SU-DHL-6 (cell line): ENCODE measurements around the gene TBX2.

Experiments
- H2AFZ ChIP-seq: fragments of 200-600 bp; sonication (generic); 2 replicates; pipeline ENCODE4 v1.6.1; 2014; ENCODE audit warnings: low read depth, mild to moderate bottlenecking, moderate library complexity, mixed read lengths, antibody characterized with exemption, low read length; ENCODE audit not compliant: severe bottlenecking
- H3F3A ChIP-seq: fragments of 200-600 bp; shearing (Covaris generic); 2 replicates; pipeline ENCODE4 v1.6.0; 2016; ENCODE audit warnings: antibody characterized with exemption, mild to moderate bottlenecking; ENCODE audit not compliant: insufficient read depth
- H3K27ac ChIP-seq: fragments of 200-600 bp; sonication (generic); 2 replicates; pipeline ENCODE4 v1.5.1; 2016; ENCODE audit warnings: low read depth, mild to moderate bottlenecking, low read length, moderate library complexity, mixed read lengths
- H3K27me3 ChIP-seq: fragments of 200-600 bp; sonication (generic), shearing (Covaris generic); 2 replicates; pipeline ENCODE4 v1.6.0; 2014; ENCODE audit warnings: mild to moderate bottlenecking, low read length
- H3K36me3 ChIP-seq: fragments of 200-600 bp; sonication (generic); 2 replicates; pipeline ENCODE4 v1.6.1; 2014; ENCODE audit warnings: mild to moderate bottlenecking, low read length, mixed read lengths
- H3K4me2 ChIP-seq: fragments of 300-600, 200-600 bp; shearing (Covaris generic), sonication (generic); 2 replicates; pipeline ENCODE4 v1.6.0; 2014; ENCODE audit warnings: low read length, low read depth, mild to moderate bottlenecking; ENCODE audit not compliant: poor library complexity, severe bottlenecking
- H3K4me3 ChIP-seq: fragments of 200-600 bp; sonication (generic); 2 replicates; pipeline ENCODE4 v1.5.1; 2014; ENCODE audit warnings: antibody characterized with exemption, low read length, mild to moderate bottlenecking, mixed read lengths; ENCODE audit not compliant: insufficient read depth, poor library complexity, severe bottlenecking
- H3K79me2 ChIP-seq: fragments of 200-600 bp; sonication (generic); 2 replicates; pipeline ENCODE4 v1.6.1; 2014; ENCODE audit warnings: mild to moderate bottlenecking, low read length, moderate library complexity; ENCODE audit not compliant: insufficient read depth
- H3K9ac ChIP-seq: fragments of 200-600 bp; sonication (generic); 2 replicates; pipeline ENCODE4 v1.7.0; 2014; ENCODE audit warnings: mild to moderate bottlenecking, low read length
- H3K9me2 ChIP-seq: fragments of 200-600 bp; sonication (generic); replicated peaks from 2 replicates; pipeline ENCODE4 v1.6.1; 2014; ENCODE audit warnings: low read length; ENCODE audit not compliant: insufficient read depth
- H3K9me3 ChIP-seq: fragments of 200-600 bp; sonication (generic); 2 replicates; pipeline ENCODE4 v1.6.1; 2014; ENCODE audit warnings: low read length, mixed read lengths; ENCODE audit not compliant: insufficient read depth
- H4K20me1 ChIP-seq: fragments of 200-600 bp; sonication (generic); 2 replicates; pipeline ENCODE4 v1.6.1; 2014; ENCODE audit warnings: low read depth, mild to moderate bottlenecking, antibody characterized with exemption, low read length, moderate library complexity, mixed read lengths
- CTCF ChIP-seq: fragments of 200-600 bp; sonication (generic); IDR thresholded peaks from one replicate; pipeline ENCODE4 v1.5.1; 2017; ENCODE audit warnings: antibody characterized with exemption, mild to moderate bottlenecking, low read length, moderate library complexity; ENCODE audit not compliant: insufficient read depth, poor library complexity, severe bottlenecking
- EZH2phosphoT487 ChIP-seq: fragments of 200-600 bp; sonication (generic), shearing (Covaris generic); conservative IDR thresholded peaks from 2 replicates; pipeline ENCODE4 v1.6.1; 2018; ENCODE audit warnings: mild to moderate bottlenecking, antibody characterized with exemption, low read length, moderate library complexity, mixed read lengths

The TBX2 gene

DNA sequence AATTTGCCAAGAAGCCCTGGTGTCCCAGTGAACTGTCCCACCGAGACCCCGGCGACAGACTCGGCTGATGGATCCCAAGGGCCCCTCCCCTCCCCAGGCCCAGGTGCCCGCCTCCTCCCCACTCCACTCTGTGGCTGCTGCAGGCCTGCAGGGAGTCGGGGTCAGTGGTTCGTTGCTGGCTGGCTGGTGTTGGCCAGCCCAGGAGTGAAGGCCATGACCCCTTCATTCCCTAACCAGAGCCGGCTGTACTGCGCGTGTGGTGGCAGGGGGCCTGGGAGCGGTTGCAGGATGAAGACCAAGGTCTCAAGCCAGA is 9.2 kb upstream of the TBX2 start:
- Histone ChIP-seq H3K27me3 (no peaks in the 10 kb centered on the region), H3K9me2 (no peaks in the 10 kb centered on the region), H3F3A (no peaks in the 10 kb centered on the region), H3K79me2 (no peaks in the 10 kb centered on the region), H3K36me3 (no peaks in the 10 kb centered on the region), H3K9ac (no peak overlapping the region), H3K9me3 (no peaks in the 10 kb centered on the region), H3K27ac (no peak overlapping the region), H3K4me2 (no peak overlapping the region), H2AFZ (no peak overlapping the region), H4K20me1 (no peaks in the 10 kb centered on the region), H3K4me3 (no peak overlapping the region)
- TF ChIP-seq CTCF, result no peak
- no peak for TF ChIP-seq EZH2phosphoT487

GRCh38 chr17:61391595-61392291 is 7.9 kb upstream of the TBX2 start:
- no peaks in the 10 kb centered on the region for H3K27me3 ChIP-seq
- H3K79me2 ChIP-seq, result no peaks in the 10 kb centered on the region
- no peak overlapping the region for H3K4me2 ChIP-seq
- no peaks in the 10 kb centered on the region for H3K36me3 ChIP-seq
- H4K20me1 ChIP-seq, result no peaks in the 10 kb centered on the region
- H3K4me3 ChIP-seq, result no peak overlapping the region
- no peaks in the 10 kb centered on the region for H3K9me2 ChIP-seq
- no peak overlapping the region for H2AFZ ChIP-seq
- no peaks in the 10 kb centered on the region for H3F3A ChIP-seq
- H3K27ac ChIP-seq, result no peak overlapping the region
- no peaks in the 10 kb centered on the region for H3K9me3 ChIP-seq
- TF ChIP-seq CTCF (no peak), EZH2phosphoT487 (no peak)
- no peak overlapping the region for H3K9ac ChIP-seq

DNA sequence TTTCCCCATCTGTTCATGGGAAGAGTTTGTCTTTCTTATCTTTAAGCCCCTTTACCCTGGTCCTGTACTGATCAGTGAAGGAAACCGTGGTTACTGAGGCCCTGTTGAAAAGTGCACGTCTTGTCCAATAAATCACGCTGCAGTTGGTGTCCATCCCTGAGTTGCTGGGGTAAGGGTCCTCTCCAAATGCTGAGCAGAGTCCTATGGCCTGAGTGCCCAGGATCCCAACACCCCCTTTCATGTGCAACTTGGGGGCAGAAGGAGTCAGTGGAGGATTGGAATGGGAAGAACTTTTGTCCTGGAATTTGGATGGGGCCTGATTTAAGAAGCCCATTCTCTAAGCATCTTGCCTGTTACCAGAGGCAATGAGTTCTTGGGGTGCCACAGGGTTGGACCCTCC is 7.0 kb upstream of the TBX2 start:
- Histone ChIP-seq H2AFZ (no peak overlapping the region), H3K4me3 (no peak overlapping the region), H3K9me3 (no peaks in the 10 kb centered on the region), H3F3A (no peaks in the 10 kb centered on the region), H4K20me1 (no peaks in the 10 kb centered on the region), H3K9me2 (no peaks in the 10 kb centered on the region), H3K36me3 (no peaks in the 10 kb centered on the region), H3K4me2 (no peak overlapping the region), H3K27ac (no peak overlapping the region), H3K9ac (no peak overlapping the region), H3K27me3 (no peaks in the 10 kb centered on the region), H3K79me2 (no peaks in the 10 kb centered on the region)
- TF ChIP-seq EZH2phosphoT487 (no peak), CTCF (no peak)
